ENCODE measurements around the gene TMF1. TPM values are rescaled to one million over a fixed set of nuclear protein-coding genes. Genes with fewer than 3 reads are reported as not detected.

Gene TMF1
- total RNA-seq, 1 donor from 2014 or later: 40.6 TPM

GRCh38 chr3:69081583-69082262 is 29.6 kb upstream of the TMF1 start:
- intact Hi-C loops (cut with micrococcal nuclease): loop anchor here (1.0 to 10.0 kb wide), 4 partner anchors 11 to 1983 kb away; partner anchors contain the start of gene SUCLG2

- intact Hi-C loops (cut with micrococcal nuclease): loop anchor here (1.0 to 10.0 kb wide), 4 partner anchors 28 to 1984 kb away; partner anchors contain the start of genes SUCLG2 and TMF1
These were observed 28.2 kb upstream of the TMF1 start, which contains the start of gene UBA3 for GRCh38 chr3:69080233-69080920. UBA3 (minus strand) TSS chr3:69080365; CDS start chr3:69080353, 12 bp downstream.

GRCh38 chr3:69079269-69080159 is 27.4 kb upstream of the TMF1 start:
- intact Hi-C loops (cut with micrococcal nuclease): loop anchor here (1.0 to 10.0 kb wide), 4 partner anchors 27 to 1985 kb away; partner anchors contain the start of genes SUCLG2 and TMF1

GRCh38 chr3:69072928-69073327 is 20.8 kb upstream of the TMF1 start:
- intact Hi-C loops (cut with micrococcal nuclease): no loop called here

- intact Hi-C loops (cut with micrococcal nuclease): no loop called here
These were observed 14.0 kb upstream of the TMF1 start for GRCh38 chr3:69066121-69066520.

- intact Hi-C loops (cut with micrococcal nuclease): no loop called here
These were observed 13.3 kb upstream of the TMF1 start for GRCh38 chr3:69065318-69065964.

GRCh38 chr3:69063636-69064035 is 11.5 kb upstream of the TMF1 start:
- intact Hi-C loops (cut with micrococcal nuclease): no loop called here

- intact Hi-C loops (cut with micrococcal nuclease): no loop called here
These were observed 7.6 kb upstream of the TMF1 start for GRCh38 chr3:69059688-69060087.

GRCh38 chr3:69058947-69059224 is 6.8 kb upstream of the TMF1 start:
- intact Hi-C loops (cut with micrococcal nuclease): no loop called here

GRCh38 chr3:69058180-69058946 is 6.2 kb upstream of the TMF1 start:
- intact Hi-C loops (cut with micrococcal nuclease): no loop called here

- intact Hi-C loops (cut with micrococcal nuclease): loop anchor here (1.0 to 2.0 kb wide), 5 partner anchors 19 to 40 kb away; partner anchors contain the start of genes ARL6IP5, EOGT and UBA3
These were observed 352 bp upstream of the TMF1 start for GRCh38 chr3:69052472-69052898.

GRCh38 chr3:69048990-69049389 is 3.1 kb downstream of the TMF1 start:
- intact Hi-C loops (cut with micrococcal nuclease): no loop called here

GRCh38 chr3:69044608-69045007 is 7.5 kb downstream of the TMF1 start:
- intact Hi-C loops (cut with micrococcal nuclease): no loop called here

- intact Hi-C loops (cut with micrococcal nuclease): loop anchor here (1.0 kb wide), 1 partner anchor 19 kb away; the partner anchor contains the start of gene TMF1
These were observed 18.7 kb downstream of the TMF1 start for GRCh38 chr3:69033470-69033869.

GRCh38 chr3:69032737-69033136 is 19.4 kb downstream of the TMF1 start:
- intact Hi-C loops (cut with micrococcal nuclease): loop anchor here (1.0 kb wide), 1 partner anchor 20 kb away; the partner anchor contains the start of gene TMF1

- intact Hi-C loops (cut with micrococcal nuclease): no loop called here
These were observed 20.0 kb downstream of the TMF1 start for GRCh38 chr3:69032142-69032541.

- intact Hi-C loops (cut with micrococcal nuclease): no loop called here
These were observed 20.5 kb downstream of the TMF1 start for GRCh38 chr3:69031635-69032034.

GRCh38 chr3:69020857-69021256 is 31.3 kb downstream of the TMF1 start:
- intact Hi-C loops (cut with micrococcal nuclease): no loop called here

GRCh38 chr3:69020424-69020823 is 31.7 kb downstream of the TMF1 start:
- intact Hi-C loops (cut with micrococcal nuclease): no loop called here

- intact Hi-C loops (cut with micrococcal nuclease): loop anchor here (10.0 kb wide), 1 partner anchor 288 kb away; no protein-coding TSS in a partner anchor
These were observed 35.2 kb downstream of the TMF1 start for GRCh38 chr3:69016901-69017300.

All from T-helper 2 cell treated with Interferon-gamma antibody and Interleukin-4, amounts not matched to agents 100 ng/mL and 5 ng/mL, for 36 hours (primary cell).